ENCODE measurements around the gene C18orf32.
"Not testable (repeated sequence)": the region's sequence is repeated elsewhere in the genome, so short reads cannot be mapped to it uniquely, and the experiment has no call there.

Gene C18orf32

GRCh38 chr18:49486953-49487710 is at the start of gene C18orf32:
TSS of gene C18orf32 (minus strand) at chr18:49487234. CDS start at chr18:49483748, 3,486 bp downstream.
- peak; percentile 78 for DNase-seq

GRCh38 chr18:49534846-49535601 is 48.0 kb upstream of the C18orf32 start:
- no peak for DNase-seq

GRCh38 chr18:49531678-49532153 is 44.7 kb upstream of the C18orf32 start:
- no peak for DNase-seq

GRCh38 chr18:49529596-49529995 is 42.6 kb upstream of the C18orf32 start:
- DNase-seq, result no peak

- no peak for DNase-seq
Measured at GRCh38 chr18:49527631-49528327, 40.7 kb upstream of the C18orf32 start.

- DNase-seq, result no peak
Measured at GRCh38 chr18:49525981-49526380, 38.9 kb upstream of the C18orf32 start.

- no peak for DNase-seq
Measured at GRCh38 chr18:49524951-49525350, 37.9 kb upstream of the C18orf32 start.

GRCh38 chr18:49524349-49524748 is 37.3 kb upstream of the C18orf32 start:
- DNase-seq, result no peak

GRCh38 chr18:49523580-49524093 is 36.6 kb upstream of the C18orf32 start:
- not testable (repeated sequence) for DNase-seq

- DNase-seq, result no peak
Measured at GRCh38 chr18:49521216-49521835, 34.3 kb upstream of the C18orf32 start.

- no peak for DNase-seq
Measured at GRCh38 chr18:49520661-49521145, 33.7 kb upstream of the C18orf32 start.

- no peak for DNase-seq
Measured at GRCh38 chr18:49519101-49519971, 32.3 kb upstream of the C18orf32 start.

GRCh38 chr18:49517483-49517882 is 30.4 kb upstream of the C18orf32 start:
- no peak for DNase-seq

GRCh38 chr18:49515516-49515915 is 28.5 kb upstream of the C18orf32 start:
- DNase-seq, result no peak

- DNase-seq, result not testable (repeated sequence)
Measured at GRCh38 chr18:49515003-49515402, 28.0 kb upstream of the C18orf32 start.

- DNase-seq, result no peak
Measured at GRCh38 chr18:49514577-49514976, 27.5 kb upstream of the C18orf32 start.

- not testable (repeated sequence) for DNase-seq
Measured at GRCh38 chr18:49512876-49513275, 25.8 kb upstream of the C18orf32 start.

- no peak for DNase-seq
Measured at GRCh38 chr18:49510393-49511115, 23.5 kb upstream of the C18orf32 start.

- not testable (repeated sequence) for DNase-seq
Measured at GRCh38 chr18:49506438-49506837, 19.4 kb upstream of the C18orf32 start.

GRCh38 chr18:49503931-49504330 is 16.9 kb upstream of the C18orf32 start:
- no peak for DNase-seq

Data from GOT3 (cell line).